ENCODE measurements around the gene ZC3H4. TPM values are rescaled to one million over a fixed set of nuclear protein-coding genes. Genes with fewer than 3 reads are reported as not detected.

Gene ZC3H4
- total and polyA plus RNA-seq, 4 donors = 2.9 to 11.8 (median 6.3) TPM

- peak overlapping the region in 1 of 3 donors; percentile 41 for H3K4me3 ChIP-seq (ENCODE audit: low read depth in 1 of 3, low read length in 3 of 3)
- peaks cover 3 to 6% (median 6%) of the 10 kb centered on the region in 4 donors for H3K27me3 ChIP-seq (ENCODE audit: control insufficient read depth in 4 of 4, insufficient read depth in 4 of 4, low read length in 3 of 4)
- H3K9me3 ChIP-seq (ENCODE audit: control insufficient read depth in 4 of 4, low read length in 3 of 4) = no peaks in the 10 kb centered on the region
- no peak for DNase-seq (ENCODE audit: low spot score)
- no peak overlapping the region for H3K9ac ChIP-seq (ENCODE audit: low read depth in 1 of 2, low read length in 2 of 2)
- peak in 1 of 2 donors; percentile 27 for TF ChIP-seq RXRA (IDR thresholded peaks at IDR 0.05)
- no peak for TF ChIP-seq JUND (IDR thresholded peaks at IDR 0.05)
- no peak for TF ChIP-seq YY1 (IDR thresholded peaks at IDR 0.05)
- H3K36me3 ChIP-seq (ENCODE audit: control insufficient read depth in 4 of 4, insufficient read depth in 3 of 4, low read depth in 1 of 4, low read length in 3 of 4) = no peaks in the 10 kb centered on the region
- no peak overlapping the region for H3K27ac ChIP-seq (ENCODE audit: low read depth in 1 of 2, low read length in 2 of 2)
- peaks cover 20 to 29% (median 25%) of the 10 kb centered on the region in 4 donors for H3K4me1 ChIP-seq (ENCODE audit: control insufficient read depth in 4 of 4, insufficient read depth in 4 of 4, low read length in 3 of 4)
- WGBS = 9% methylated on average over 33 of the region's 33 CpGs
These were observed 90.8 kb downstream of the ZC3H4 start for GRCh38 chr19:47022541-47023447.

- Histone ChIP-seq H3K9me3 (ENCODE audit: control insufficient read depth in 4 of 4, low read length in 3 of 4) (no peaks in the 10 kb centered on the region), H3K27ac (ENCODE audit: low read depth in 1 of 2, low read length in 2 of 2) (no peak overlapping the region), H3K9ac (ENCODE audit: low read depth in 1 of 2, low read length in 2 of 2) (no peak overlapping the region), H3K4me1 (ENCODE audit: control insufficient read depth in 4 of 4, insufficient read depth in 4 of 4, low read length in 3 of 4) (peaks cover 20 to 29% (median 25%) of the 10 kb centered on the region in 4 donors), H3K36me3 (ENCODE audit: control insufficient read depth in 4 of 4, insufficient read depth in 3 of 4, low read depth in 1 of 4, low read length in 3 of 4) (no peaks in the 10 kb centered on the region), H3K27me3 (ENCODE audit: control insufficient read depth in 4 of 4, insufficient read depth in 4 of 4, low read length in 3 of 4) (peaks cover 3 to 6% (median 6%) of the 10 kb centered on the region in 4 donors), H3K4me3 (ENCODE audit: low read depth in 1 of 3, low read length in 3 of 3) (no peak overlapping the region)
- DNase-seq (ENCODE audit: low spot score) = no peak
- TF ChIP-seq ATF3 (IDR thresholded peaks at IDR 0.05) (no peak), HNF4G (IDR thresholded peaks at IDR 0.05) (no peak), FOXA2 (IDR thresholded peaks at IDR 0.05) (no peak), MAX (IDR thresholded peaks at IDR 0.05) (no peak), SP1 (IDR thresholded peaks at IDR 0.05) (no peak), NR2F2 (IDR thresholded peaks at IDR 0.05) (no peak), GABPA (IDR thresholded peaks at IDR 0.05 in 1 of 2, conservative IDR thresholded peaks at IDR 0.05 in 1 of 2) (no peak), TAF1 (conservative IDR thresholded peaks at IDR 0.05) (no peak), FOXA1 (IDR thresholded peaks at IDR 0.05) (no peak), YY1 (IDR thresholded peaks at IDR 0.05) (no peak), JUND (IDR thresholded peaks at IDR 0.05) (no peak), ZBTB33 (IDR thresholded peaks at IDR 0.05) (no peak), REST (IDR thresholded peaks at IDR 0.05) (no peak), RAD21 (IDR thresholded peaks at IDR 0.05) (no peak), HNF4A (conservative IDR thresholded peaks at IDR 0.05) (no peak), EGR1 (IDR thresholded peaks at IDR 0.05; ENCODE audit: low read depth in 2 of 2) (no peak), RXRA (IDR thresholded peaks at IDR 0.05) (no peak)
- WGBS = 35% methylated on average over 14 of the region's 14 CpGs
These were observed 91.4 kb downstream of the ZC3H4 start for GRCh38 chr19:47022140-47022536.

Data from liver (tissue), 9 donors.